Measurements from ENCODE around the gene GTPBP8.

Gene GTPBP8

DNA sequence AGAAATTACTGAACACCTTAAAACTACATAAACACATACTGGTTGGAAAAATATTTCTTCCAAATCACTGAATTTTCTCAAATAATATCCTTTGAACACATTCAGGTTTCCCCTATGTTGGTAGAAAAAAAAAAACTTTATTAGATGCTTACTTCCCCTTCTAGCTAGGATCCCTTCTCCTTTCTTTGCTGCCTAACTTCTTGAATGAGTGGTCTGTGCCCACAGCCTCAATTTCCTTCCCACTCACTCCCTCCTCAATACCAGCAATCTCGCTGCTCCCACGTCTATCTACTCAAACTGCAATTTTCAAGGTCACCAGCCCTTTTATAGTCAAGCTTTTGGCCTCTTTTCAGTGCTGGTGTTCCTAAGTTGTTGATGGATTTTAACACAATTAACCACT, 24.2 kb upstream of the GTPBP8 start:
- DNase-seq (ENCODE audit: low read depth), result no peak
- no peak overlapping the region for H3K4me3 ChIP-seq (ENCODE audit: low read length)
- TF ChIP-seq, protein P1, sequence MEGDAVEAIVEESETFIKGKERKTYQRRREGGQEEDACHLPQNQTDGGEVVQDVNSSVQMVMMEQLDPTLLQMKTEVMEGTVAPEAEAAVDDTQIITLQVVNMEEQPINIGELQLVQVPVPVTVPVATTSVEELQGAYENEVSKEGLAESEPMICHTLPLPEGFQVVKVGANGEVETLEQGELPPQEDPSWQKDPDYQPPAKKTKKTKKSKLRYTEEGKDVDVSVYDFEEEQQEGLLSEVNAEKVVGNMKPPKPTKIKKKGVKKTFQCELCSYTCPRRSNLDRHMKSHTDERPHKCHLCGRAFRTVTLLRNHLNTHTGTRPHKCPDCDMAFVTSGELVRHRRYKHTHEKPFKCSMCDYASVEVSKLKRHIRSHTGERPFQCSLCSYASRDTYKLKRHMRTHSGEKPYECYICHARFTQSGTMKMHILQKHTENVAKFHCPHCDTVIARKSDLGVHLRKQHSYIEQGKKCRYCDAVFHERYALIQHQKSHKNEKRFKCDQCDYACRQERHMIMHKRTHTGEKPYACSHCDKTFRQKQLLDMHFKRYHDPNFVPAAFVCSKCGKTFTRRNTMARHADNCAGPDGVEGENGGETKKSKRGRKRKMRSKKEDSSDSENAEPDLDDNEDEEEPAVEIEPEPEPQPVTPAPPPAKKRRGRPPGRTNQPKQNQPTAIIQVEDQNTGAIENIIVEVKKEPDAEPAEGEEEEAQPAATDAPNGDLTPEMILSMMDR (IDR thresholded peaks at IDR 0.05; ENCODE audit: insufficient read depth, low read depth, low read length, missing control alignments), result no peak

DNA sequence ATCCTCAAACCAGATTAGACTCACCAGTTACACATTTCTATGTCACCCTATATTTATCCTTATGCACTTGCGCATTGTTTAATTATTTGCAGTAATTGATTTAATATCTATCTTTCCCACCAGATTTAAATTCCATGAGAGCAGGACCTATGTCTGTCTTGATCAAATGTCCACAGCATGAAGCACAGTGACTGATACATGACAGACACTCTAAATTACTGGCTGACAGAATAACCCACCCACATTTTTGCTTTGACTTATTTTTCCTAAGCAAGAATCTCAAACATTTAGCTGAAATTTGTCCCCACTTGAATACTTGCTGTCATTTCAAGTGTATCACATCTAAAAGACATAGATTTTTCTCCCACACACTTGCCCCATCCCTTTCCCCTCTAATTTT, 23.4 kb upstream of the GTPBP8 start:
- no peak overlapping the region for H3K4me3 ChIP-seq (ENCODE audit: low read length)
- TF ChIP-seq, protein P1 (IDR thresholded peaks at IDR 0.05; ENCODE audit: insufficient read depth, low read depth, low read length, missing control alignments), result no peak

DNA sequence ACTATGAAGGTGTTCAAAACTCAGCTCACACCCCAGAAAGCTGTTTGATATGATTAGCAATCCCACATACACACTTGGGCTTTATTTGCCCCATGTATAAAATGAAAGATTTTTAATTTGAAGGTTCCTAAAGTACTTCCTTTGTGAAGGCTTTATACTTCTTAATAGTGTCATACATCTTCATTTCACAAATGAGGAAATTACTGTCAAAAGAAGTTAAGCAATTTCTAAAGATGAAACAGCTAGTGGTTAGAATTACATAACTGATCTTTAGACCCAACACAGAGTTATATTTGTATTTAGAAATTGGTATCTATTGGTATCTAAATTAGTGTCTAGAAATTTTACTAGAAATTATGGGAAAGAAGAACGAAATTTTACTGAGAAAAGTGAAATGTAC, 23.0 kb upstream of the GTPBP8 start:
- no peak overlapping the region for H3K4me3 ChIP-seq (ENCODE audit: low read length)
- no peak for DNase-seq (ENCODE audit: low read depth)

More for the DNA sequence above, 23.4 kb upstream of the GTPBP8 start:
- no peak for DNase-seq (ENCODE audit: low read depth)

DNA sequence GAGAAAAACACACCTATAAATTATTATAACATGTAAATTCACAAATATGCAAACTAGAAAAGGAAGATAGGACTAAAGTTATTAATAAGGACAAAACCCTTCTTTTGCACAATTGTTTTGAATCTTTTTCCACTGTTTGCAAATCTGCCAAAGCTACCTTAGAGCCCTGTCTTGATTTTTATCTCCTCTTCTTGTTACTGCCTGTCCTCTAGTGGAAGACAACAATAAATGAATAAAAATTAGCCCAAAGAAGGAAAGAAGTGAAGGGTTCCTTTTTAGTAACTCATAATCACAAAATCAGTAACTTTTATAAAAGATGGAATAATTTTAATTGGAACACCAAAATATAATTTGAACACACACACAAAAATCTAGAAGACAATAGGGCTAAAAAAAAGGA, 18.6 kb upstream of the GTPBP8 start:
- TF ChIP-seq, protein P1 (IDR thresholded peaks at IDR 0.05; ENCODE audit: insufficient read depth, low read depth, low read length, missing control alignments), result no peak
- no peak overlapping the region for H3K4me3 ChIP-seq (ENCODE audit: low read length)
- no peak for DNase-seq (ENCODE audit: low read depth)

More for the DNA sequence above, 23.0 kb upstream of the GTPBP8 start:
- TF ChIP-seq, protein P1 (IDR thresholded peaks at IDR 0.05; ENCODE audit: insufficient read depth, low read depth, low read length, missing control alignments), result no peak

DNA sequence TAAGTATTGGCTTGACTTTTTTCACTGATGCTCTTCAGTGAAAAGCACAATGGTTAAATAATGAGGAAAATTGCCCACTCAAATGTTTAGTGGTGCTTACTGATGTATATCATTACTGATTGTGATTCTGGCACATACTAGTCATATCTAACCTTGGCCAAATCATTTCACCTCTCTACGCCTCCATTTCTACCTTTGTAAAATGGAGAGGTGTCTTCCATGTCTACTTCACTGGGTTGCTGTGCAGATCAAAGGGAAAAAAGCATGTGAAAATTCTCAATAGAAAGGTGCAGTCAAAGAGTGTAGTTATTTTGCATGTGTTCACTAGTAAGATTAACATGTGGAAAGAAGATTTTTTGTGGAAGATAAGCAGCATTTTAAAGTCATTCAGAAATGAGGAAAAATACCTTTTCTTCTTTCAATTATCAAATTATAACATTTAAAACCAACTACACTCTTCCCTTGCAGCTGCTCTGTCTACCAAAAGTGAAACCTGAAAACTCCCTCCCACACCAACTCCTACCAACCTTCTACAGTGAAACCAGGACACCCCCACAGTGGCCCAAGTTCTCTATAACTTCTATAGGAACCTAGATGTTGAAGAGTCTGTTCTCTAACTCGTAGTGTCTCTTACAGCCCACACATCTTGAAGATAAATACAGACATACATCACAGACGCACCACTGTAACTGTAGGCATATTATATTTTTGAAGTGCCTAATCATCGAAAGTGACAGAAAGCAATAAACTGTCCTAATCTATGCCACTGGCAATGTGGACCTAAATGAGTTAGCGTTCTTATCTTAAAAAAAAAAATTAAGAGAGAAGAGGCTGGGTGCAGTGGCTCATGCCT, 17.2 kb upstream of the GTPBP8 start:
- TF ChIP-seq, protein P1 (IDR thresholded peaks at IDR 0.05; ENCODE audit: insufficient read depth, low read depth, low read length, missing control alignments), result no peak
- no peak for DNase-seq (ENCODE audit: low read depth)
- no peak overlapping the region for H3K4me3 ChIP-seq (ENCODE audit: low read length)

DNA sequence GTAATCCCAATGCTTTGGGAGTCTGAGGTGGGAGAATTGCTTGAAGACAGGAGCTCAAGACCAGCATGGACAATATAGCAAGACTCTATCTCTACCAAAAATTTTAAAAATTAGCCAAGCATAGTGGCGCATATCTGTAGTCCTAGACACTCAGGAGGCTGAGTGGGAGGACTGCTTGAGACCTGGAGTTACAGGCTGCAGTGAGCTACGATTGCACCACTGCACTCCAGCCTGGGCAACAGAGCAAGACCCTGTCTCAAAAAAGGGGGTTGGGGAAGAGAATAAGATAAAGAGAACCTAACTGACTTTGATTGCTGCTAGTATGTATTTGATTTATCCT, 16.6 kb upstream of the GTPBP8 start:
- TF ChIP-seq, protein P1 (IDR thresholded peaks at IDR 0.05; ENCODE audit: insufficient read depth, low read depth, low read length, missing control alignments), result no peak
- H3K4me3 ChIP-seq (ENCODE audit: low read length), result no peak overlapping the region
- DNase-seq (ENCODE audit: low read depth), result no peak

DNA sequence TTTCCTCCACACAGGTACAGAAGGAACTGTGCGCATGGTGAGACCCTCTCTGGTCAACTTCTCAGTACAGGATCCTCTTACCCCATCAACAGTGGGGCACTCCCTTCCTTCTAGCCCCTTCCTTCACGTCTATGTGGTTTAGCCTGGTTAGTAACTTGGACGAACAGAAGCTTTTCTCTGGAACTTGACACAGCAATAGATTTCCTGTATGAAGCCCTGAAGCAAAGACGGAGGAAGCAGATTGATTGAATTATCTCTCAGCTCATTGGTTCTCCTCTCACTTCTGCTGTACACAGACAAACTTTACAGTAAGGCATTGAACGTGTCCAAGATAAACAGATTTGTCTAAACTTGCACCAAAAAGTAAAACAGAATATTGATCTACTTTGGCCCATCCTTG, 15.9 kb upstream of the GTPBP8 start, which contains the start of gene CD200R1:
TSS of gene CD200R1 (minus strand) at position 210 of the 400 bp plus-strand sequence. CDS start 246 bp downstream, outside the sequence.
- DNase-seq (ENCODE audit: low read depth), result no peak
- H3K4me3 ChIP-seq (ENCODE audit: low read length), result no peak within 1 kb of the TSS
- TF ChIP-seq, protein P1 (IDR thresholded peaks at IDR 0.05; ENCODE audit: insufficient read depth, low read depth, low read length, missing control alignments), result no peak

Data from epithelial cell of esophagus (primary cell).